IPS-20b (cell line): ENCODE data around the gene STK10.

Experiments
- H3K27ac ChIP-seq: one replicate; pipeline ENCODE4 v1.5.1; 2013; ENCODE audit warnings: low read length
- H3K27me3 ChIP-seq: 2 replicates; pipeline ENCODE4 v1.6.1; 2013; ENCODE audit warnings: mild to moderate bottlenecking, low read length, inconsistent platforms; ENCODE audit not compliant: insufficient read depth
- H3K36me3 ChIP-seq: 2 replicates; pipeline ENCODE4 v1.6.1; 2013; ENCODE audit warnings: low read depth, mild to moderate bottlenecking, inconsistent platforms, low read length, moderate library complexity; ENCODE audit not compliant: insufficient read depth
- H3K4me1 ChIP-seq: 2 replicates; pipeline ENCODE4 v1.6.1; 2013; ENCODE audit warnings: mild to moderate bottlenecking, control low read depth, inconsistent platforms, low read length, moderate library complexity; ENCODE audit not compliant: insufficient read depth
- H3K4me3 ChIP-seq: 2 replicates; pipeline ENCODE4 v1.5.1; 2013; ENCODE audit warnings: mild to moderate bottlenecking, low read length, inconsistent platforms
- H3K9ac ChIP-seq: 2 replicates; pipeline ENCODE4 v1.6.1; 2013; ENCODE audit warnings: low read depth, mild to moderate bottlenecking, inconsistent platforms, low read length, moderate library complexity
- H3K9me3 ChIP-seq: 2 replicates; pipeline ENCODE4 v1.6.1; 2013; ENCODE audit warnings: mild to moderate bottlenecking, low read depth, low read length, inconsistent platforms; ENCODE audit not compliant: insufficient read depth

STK10 gene

GRCh38 chr5:172173564-172174153, 14.4 kb downstream of the STK10 start:
- no peak overlapping the region for H3K27ac ChIP-seq
- no peaks in the 10 kb centered on the region for H3K36me3 ChIP-seq
- H3K4me1 ChIP-seq = peaks cover 1% of the 10 kb centered on the region; the same call in 1 of the 2 replicates
- no peaks in the 10 kb centered on the region for H3K9me3 ChIP-seq
- H3K27me3 ChIP-seq = no peaks in the 10 kb centered on the region
- H3K4me3 ChIP-seq = no peak overlapping the region
- H3K9ac ChIP-seq = no peak overlapping the region

GRCh38 chr5:172172912-172173563, 15.0 kb downstream of the STK10 start:
- Histone ChIP-seq H3K36me3 (no peaks in the 10 kb centered on the region), H3K27ac (no peak overlapping the region), H3K9me3 (no peaks in the 10 kb centered on the region), H3K4me3 (no peak overlapping the region), H3K27me3 (no peaks in the 10 kb centered on the region), H3K4me1 (no peaks in the 10 kb centered on the region), H3K9ac (no peak overlapping the region)

- H3K9me3 ChIP-seq = no peaks in the 10 kb centered on the region
- no peaks in the 10 kb centered on the region for H3K27me3 ChIP-seq
- H3K4me1 ChIP-seq = no peaks in the 10 kb centered on the region
- H3K9ac ChIP-seq = no peak overlapping the region
- no peaks in the 10 kb centered on the region for H3K36me3 ChIP-seq
- no peak overlapping the region for H3K27ac ChIP-seq
- no peak overlapping the region for H3K4me3 ChIP-seq
Measured at GRCh38 chr5:172171118-172171517, 16.9 kb downstream of the STK10 start.

- no peaks in the 10 kb centered on the region for H3K9me3 ChIP-seq
- no peak overlapping the region for H3K27ac ChIP-seq
- no peaks in the 10 kb centered on the region for H3K36me3 ChIP-seq
- H3K4me3 ChIP-seq = no peak overlapping the region
- H3K27me3 ChIP-seq = no peaks in the 10 kb centered on the region
- no peaks in the 10 kb centered on the region for H3K4me1 ChIP-seq
- no peak overlapping the region for H3K9ac ChIP-seq
Measured at GRCh38 chr5:172170251-172170701, 17.7 kb downstream of the STK10 start.

GRCh38 chr5:172169216-172169615, 18.8 kb downstream of the STK10 start:
- Histone ChIP-seq H3K27ac (no peak overlapping the region), H3K27me3 (no peaks in the 10 kb centered on the region), H3K9me3 (no peaks in the 10 kb centered on the region), H3K4me1 (no peaks in the 10 kb centered on the region), H3K4me3 (no peak overlapping the region), H3K36me3 (no peaks in the 10 kb centered on the region), H3K9ac (no peak overlapping the region)

GRCh38 chr5:172168311-172168710, 19.7 kb downstream of the STK10 start:
- Histone ChIP-seq H3K4me1 (no peaks in the 10 kb centered on the region), H3K27me3 (no peaks in the 10 kb centered on the region), H3K4me3 (no peak overlapping the region), H3K9ac (no peak overlapping the region), H3K27ac (no peak overlapping the region), H3K36me3 (no peaks in the 10 kb centered on the region), H3K9me3 (no peaks in the 10 kb centered on the region)

GRCh38 chr5:172167895-172168294, 20.1 kb downstream of the STK10 start:
- no peak overlapping the region for H3K9ac ChIP-seq
- H3K9me3 ChIP-seq = no peaks in the 10 kb centered on the region
- H3K27me3 ChIP-seq = no peaks in the 10 kb centered on the region
- H3K36me3 ChIP-seq = no peaks in the 10 kb centered on the region
- no peak overlapping the region for H3K27ac ChIP-seq
- H3K4me3 ChIP-seq = no peak overlapping the region
- no peaks in the 10 kb centered on the region for H3K4me1 ChIP-seq

- Histone ChIP-seq H3K4me3 (no peak overlapping the region), H3K36me3 (no peaks in the 10 kb centered on the region), H3K27me3 (no peaks in the 10 kb centered on the region), H3K9me3 (no peaks in the 10 kb centered on the region), H3K27ac (no peak overlapping the region), H3K9ac (no peak overlapping the region), H3K4me1 (no peaks in the 10 kb centered on the region)
Measured at GRCh38 chr5:172166030-172166826, 21.8 kb downstream of the STK10 start.

GRCh38 chr5:172165465-172165864, 22.6 kb downstream of the STK10 start:
- Histone ChIP-seq H3K36me3 (no peaks in the 10 kb centered on the region), H3K27me3 (no peaks in the 10 kb centered on the region), H3K4me3 (no peak overlapping the region), H3K9ac (no peak overlapping the region), H3K4me1 (no peaks in the 10 kb centered on the region), H3K27ac (no peak overlapping the region), H3K9me3 (no peaks in the 10 kb centered on the region)

- no peaks in the 10 kb centered on the region for H3K4me1 ChIP-seq
- H3K36me3 ChIP-seq = no peaks in the 10 kb centered on the region
- no peaks in the 10 kb centered on the region for H3K27me3 ChIP-seq
- no peak overlapping the region for H3K9ac ChIP-seq
- H3K9me3 ChIP-seq = no peaks in the 10 kb centered on the region
- H3K27ac ChIP-seq = no peak overlapping the region
- H3K4me3 ChIP-seq = no peak overlapping the region
Measured at GRCh38 chr5:172164769-172165212, 23.2 kb downstream of the STK10 start.

GRCh38 chr5:172163346-172163745, 24.7 kb downstream of the STK10 start:
- Histone ChIP-seq H3K4me1 (no peaks in the 10 kb centered on the region), H3K27me3 (no peaks in the 10 kb centered on the region), H3K9me3 (no peaks in the 10 kb centered on the region), H3K36me3 (no peaks in the 10 kb centered on the region), H3K9ac (no peak overlapping the region), H3K4me3 (no peak overlapping the region), H3K27ac (no peak overlapping the region)

GRCh38 chr5:172162987-172163343, 25.1 kb downstream of the STK10 start:
- Histone ChIP-seq H3K36me3 (no peaks in the 10 kb centered on the region), H3K9me3 (no peaks in the 10 kb centered on the region), H3K27ac (no peak overlapping the region), H3K4me3 (no peak overlapping the region), H3K27me3 (no peaks in the 10 kb centered on the region), H3K9ac (no peak overlapping the region; the same call in 1 of the 2 replicates), H3K4me1 (no peaks in the 10 kb centered on the region)
